NCI-H1092 (cell line): ENCODE measurements around the gene EZH2.

ENCODE experiments used
- DNase-seq: peaks from one replicate; lab custom pipeline; 2025; lab: John Stamatoyannopoulos, UW

Gene EZH2

DNA sequence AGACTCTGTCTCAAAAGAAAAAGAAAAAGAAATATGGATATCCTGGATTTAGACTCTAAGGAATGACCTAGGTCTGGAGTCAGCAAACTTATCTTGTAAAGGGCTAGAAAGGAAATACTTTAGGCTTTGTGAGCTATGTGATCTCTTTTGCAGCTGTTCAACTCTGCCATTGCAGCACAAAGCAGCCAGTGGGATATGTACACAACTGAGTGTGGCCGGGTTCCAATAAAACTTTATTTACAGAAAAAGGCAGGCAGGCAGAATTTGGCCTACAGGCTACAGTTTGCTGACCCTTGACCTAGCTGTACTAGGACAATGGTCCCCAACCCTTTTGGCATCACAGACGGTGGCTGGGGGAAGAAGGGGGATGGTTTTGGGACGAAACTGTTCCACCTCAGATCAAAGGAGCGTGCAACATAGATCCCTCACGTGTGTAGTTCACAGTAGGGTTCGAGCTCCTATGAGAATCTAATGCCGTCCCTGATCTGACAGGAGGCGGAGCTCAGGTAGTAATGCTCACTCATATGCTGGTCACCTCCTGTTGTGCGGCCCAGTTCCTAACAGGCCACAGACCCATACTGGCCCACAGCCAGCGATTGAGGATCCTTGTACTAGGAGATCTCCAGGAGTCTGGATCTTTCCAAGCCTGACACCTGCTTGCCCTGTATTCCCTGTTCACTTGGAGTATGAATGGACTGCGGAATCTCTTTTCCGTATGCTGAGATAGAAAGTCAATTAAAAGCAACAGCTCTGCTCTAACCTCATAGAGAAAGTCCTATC, 122.4 kb downstream of the EZH2 start:
- DNase-seq: no peak
